AG09309 (cell line): Measurements from ENCODE around the gene OLFM1.
"Not testable (repeated sequence)": the region's sequence is repeated elsewhere in the genome, so short reads cannot be mapped to it uniquely, and the experiment has no call there.

ENCODE experiments used
- DNase-seq: peaks from one replicate; pipeline ENCODE4 v3.0.0-alpha.2; 2010; ENCODE audit warnings: low read depth
- H3K4me3 ChIP-seq: 2 replicates; pipeline ENCODE4 v1.5.1; 2011; ENCODE audit warnings: mild to moderate bottlenecking, low read depth, low read length, moderate library complexity; ENCODE audit not compliant: control insufficient read depth
- TF ChIP-seq, protein P1 (sequence below): IDR thresholded peaks from 2 replicates; pipeline ENCODE4 v1.5.1; 2011; ENCODE audit warnings: mild to moderate bottlenecking, low read depth, low read length, inconsistent platforms; ENCODE audit not compliant: insufficient read depth, control insufficient read depth; ENCODE audit errors: missing control alignments

The OLFM1 gene

DNA sequence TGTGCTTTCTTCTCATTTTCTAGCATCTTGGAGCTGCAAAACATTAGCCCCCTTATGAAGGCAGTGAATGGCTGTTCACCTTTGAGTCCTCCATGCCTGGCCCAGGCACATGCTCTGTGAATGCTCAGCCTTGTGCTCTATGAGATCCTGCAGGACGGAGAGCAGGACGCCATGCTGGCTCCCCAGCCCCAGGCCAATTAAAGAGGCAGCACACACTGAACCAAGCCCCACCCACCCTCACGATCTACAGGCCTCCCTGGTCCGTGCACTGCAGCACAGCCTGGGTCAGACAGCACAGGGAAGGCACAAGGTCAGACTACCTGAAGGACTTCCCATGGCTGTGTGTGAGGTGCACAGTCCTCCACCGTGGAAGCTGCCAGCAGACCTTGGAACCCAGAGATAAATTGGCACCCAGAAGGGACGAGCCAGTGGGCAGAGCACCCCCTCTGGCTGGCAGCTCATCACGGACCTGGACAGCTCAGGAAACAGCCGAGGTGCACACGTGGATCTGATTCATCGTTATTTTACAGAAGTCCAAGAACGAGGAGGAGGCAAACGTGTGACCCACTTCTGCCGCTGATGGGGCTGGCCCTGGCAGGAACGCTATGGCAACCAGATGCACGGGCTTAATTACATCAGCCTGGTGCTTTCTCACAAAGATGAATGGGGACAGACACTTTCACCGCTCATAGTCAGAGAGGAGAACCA is 59.5 kb downstream of the OLFM1 start:
- TF ChIP-seq, protein P1, sequence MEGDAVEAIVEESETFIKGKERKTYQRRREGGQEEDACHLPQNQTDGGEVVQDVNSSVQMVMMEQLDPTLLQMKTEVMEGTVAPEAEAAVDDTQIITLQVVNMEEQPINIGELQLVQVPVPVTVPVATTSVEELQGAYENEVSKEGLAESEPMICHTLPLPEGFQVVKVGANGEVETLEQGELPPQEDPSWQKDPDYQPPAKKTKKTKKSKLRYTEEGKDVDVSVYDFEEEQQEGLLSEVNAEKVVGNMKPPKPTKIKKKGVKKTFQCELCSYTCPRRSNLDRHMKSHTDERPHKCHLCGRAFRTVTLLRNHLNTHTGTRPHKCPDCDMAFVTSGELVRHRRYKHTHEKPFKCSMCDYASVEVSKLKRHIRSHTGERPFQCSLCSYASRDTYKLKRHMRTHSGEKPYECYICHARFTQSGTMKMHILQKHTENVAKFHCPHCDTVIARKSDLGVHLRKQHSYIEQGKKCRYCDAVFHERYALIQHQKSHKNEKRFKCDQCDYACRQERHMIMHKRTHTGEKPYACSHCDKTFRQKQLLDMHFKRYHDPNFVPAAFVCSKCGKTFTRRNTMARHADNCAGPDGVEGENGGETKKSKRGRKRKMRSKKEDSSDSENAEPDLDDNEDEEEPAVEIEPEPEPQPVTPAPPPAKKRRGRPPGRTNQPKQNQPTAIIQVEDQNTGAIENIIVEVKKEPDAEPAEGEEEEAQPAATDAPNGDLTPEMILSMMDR: no peak
- DNase-seq: no peak
- H3K4me3 ChIP-seq: no peak overlapping the region

DNA sequence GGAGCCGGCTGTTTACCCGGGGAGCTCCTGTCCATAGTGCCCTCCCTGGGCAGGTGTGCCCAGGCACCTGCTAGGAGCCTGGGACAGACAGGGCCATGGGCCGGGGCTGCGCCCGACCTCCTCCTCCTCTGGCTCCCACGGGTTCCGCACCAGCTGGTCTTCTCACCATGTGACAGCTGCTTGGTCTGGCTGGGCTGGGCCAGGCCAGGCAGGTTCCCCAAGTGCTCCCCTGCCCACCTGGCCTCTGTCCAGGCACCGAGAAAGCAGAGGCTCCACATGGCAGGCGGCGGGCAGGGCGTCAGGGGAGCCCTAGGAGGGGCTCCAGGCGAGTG is 60.0 kb downstream of the OLFM1 start:
- H3K4me3 ChIP-seq: no peak overlapping the region
- DNase-seq: no peak
- TF ChIP-seq, protein P1: no peak

DNA sequence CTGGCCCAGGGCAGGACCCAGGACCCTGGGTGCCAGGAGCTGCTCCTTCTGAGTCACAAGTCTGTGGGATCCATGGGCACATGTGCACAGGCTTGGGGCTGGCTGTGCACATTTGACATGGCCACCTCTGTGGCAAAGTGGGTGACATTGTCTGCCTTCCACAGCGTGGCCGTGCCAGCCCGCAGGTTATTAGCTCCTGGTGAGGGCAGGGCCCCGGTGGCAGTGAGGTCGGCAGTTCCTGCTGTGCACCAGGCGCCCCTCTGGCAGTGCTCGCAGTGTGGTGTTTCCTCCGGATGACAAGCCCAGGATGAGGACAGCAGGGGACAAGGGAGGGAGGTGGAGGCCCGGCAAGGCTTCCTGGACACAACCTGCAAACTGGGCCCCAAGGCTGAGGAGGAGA is 60.5 kb downstream of the OLFM1 start:
- no peak overlapping the region for H3K4me3 ChIP-seq
- TF ChIP-seq, protein P1: no peak

DNA sequence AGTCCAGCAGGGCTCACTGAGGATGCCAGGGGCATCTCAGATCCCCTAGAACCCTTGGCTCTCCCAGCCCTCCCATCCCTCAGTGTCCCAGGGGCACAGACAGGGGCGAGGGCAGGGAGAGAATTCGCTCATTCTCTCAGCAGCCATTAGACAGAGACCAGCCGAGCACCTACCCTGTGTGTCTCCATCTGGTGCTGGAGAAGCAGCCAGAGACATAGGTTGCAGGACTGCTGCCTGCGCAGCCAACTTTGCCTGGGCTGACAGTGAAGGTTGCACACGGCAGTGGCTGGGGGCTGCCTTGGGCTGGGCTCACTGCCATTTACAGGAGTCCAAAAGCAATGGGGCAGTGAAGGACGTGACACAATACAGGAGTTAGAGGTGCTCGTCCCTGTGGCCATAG is 60.9 kb downstream of the OLFM1 start:
- no peak for DNase-seq
- TF ChIP-seq, protein P1: no peak
- no peak overlapping the region for H3K4me3 ChIP-seq

More for the DNA sequence above, 60.5 kb downstream of the OLFM1 start:
- no peak for DNase-seq

DNA sequence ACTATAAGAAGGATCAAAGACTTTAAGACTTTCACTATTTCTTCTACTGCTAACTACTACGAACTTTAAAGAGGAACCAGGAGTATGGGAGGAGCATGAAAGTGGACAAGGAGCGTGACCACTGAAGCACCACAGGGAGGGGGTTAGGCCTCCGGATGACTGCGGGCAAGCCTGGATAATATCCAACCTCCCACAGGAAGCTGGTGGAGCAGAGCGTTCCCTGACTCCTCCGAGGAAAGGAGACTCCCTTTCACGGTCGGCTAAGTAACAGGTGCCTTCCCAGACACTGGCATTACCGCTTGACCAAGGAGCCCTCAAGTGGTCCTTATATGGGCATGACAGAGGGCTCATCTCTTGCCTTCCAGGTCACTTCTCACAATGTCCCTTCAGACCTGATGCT is 62.4 kb downstream of the OLFM1 start:
- not testable (repeated sequence) for DNase-seq, H3K4me3 ChIP-seq

DNA sequence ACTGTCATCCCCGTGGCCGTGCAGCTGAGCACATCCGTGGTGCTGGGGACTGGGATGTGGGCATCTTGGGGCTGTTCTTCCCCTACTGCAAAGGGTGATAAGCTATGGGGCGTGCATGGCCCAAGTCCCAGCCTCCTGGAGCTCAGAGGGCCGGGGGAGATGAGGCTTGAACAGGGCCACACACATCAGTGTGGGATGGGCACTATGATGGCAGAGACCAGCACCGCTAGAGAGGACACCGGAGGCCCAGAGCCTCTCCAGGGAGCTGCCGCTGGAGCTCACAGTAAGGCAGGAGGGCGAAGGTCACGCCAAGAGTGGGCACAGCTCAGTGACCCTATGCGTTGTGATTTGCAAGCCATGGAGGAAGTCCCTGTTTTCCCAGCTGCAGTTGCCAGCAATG is 63.5 kb downstream of the OLFM1 start:
- no peak for DNase-seq
- no peak overlapping the region for H3K4me3 ChIP-seq
- TF ChIP-seq, protein P1: no peak

DNA sequence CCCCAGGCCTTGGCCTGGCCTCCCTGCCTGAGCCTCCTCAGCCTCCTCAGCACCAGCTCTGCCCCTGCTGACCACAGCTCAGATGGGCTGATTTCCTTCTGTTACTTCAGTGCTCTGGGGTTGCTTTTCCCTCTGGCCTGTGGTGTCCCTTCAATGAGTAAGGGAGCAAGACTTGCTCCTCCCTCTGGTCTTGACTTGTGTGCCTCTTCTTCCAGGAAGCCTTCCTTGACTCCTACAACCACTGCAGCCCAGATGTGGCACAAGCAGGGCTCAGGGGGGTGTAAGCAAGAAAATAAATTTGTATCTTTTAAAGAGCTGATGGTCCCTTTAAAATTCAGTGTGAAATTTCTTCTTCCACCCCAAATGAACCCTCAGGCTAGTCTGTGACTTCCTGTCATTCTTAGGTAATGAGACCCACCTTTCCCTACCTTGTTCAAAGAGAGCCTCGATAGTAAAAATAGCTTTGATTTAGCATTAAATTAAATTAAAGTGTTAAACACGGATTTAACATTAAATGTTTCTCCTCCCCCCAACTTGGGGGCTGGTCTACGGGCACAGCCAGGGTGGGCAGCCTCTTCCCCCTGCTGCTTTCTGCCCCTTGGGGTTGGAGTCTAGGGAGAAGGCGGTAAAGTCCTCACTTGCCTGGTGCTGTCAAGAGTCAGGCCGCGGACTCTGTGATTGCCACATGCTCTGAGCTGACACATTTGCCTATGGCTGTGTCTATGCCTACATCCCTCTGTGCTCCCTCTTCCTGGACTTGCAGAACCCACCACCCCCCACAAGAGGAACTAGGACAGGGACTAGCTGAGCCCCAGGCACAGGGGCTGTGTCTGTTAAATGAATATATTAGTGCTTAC is 64.5 kb downstream of the OLFM1 start:
- TF ChIP-seq, protein P1: no peak
- H3K4me3 ChIP-seq: no peak overlapping the region
- no peak for DNase-seq
